ENCODE data around the gene RBBP4.
"Not testable (repeated sequence)": the region's sequence is repeated elsewhere in the genome, so short reads cannot be mapped to it uniquely, and the experiment has no call there.

The RBBP4 gene

DNA sequence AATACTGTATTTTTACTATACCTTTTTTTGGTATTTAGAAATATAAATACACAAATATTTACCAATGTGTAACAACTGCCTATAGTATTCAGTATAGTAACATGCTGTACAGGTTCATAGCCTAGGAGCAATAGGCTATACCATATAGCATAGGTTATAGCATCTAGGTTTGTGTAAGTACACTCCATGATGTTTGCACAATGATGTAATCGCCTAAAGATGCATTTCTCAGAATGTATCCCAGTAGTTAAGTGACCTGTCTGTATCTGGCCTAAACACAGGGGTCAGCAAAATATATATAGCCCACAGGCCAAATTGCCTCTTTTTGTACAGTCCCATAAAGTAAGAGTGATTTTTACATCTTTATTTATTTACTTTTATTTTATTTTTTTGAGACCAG is 24.8 kb upstream of the RBBP4 start:
- TF ChIP-seq CTCF (IDR thresholded peaks at IDR 0.05; ENCODE audit: borderline replicate concordance, insufficient read depth, low read depth, low read length), result no peak
- H3K4me3 ChIP-seq (ENCODE audit: low read depth, low read length), result no peak overlapping the region

DNA sequence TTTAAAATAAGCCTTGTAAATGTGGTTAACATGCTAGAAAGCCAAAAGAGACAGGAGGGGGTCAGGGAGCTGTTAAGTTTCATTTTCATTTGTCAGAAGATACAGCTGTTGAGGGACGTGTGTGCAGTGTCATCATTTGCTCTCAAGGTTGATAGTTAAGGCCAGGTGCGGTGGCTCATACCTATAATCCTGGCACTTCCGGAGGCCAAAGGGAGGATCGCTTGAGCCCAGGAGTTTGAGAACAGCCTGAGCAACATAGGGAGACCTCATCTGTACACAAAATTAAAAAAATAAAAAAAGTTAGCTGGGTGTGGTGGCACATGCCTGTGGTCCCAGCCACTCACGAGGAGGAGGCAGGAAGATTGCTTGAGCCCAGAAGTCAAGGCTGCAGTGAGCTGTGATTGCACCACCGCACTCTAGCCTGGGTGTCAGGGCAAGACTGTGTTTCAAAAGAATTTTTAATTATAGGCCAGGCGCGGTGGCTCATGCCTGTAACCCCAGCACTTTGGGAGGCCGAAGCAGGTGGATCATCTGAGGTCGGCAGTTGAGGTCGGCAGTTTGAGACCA is 23.3 kb upstream of the RBBP4 start:
- TF ChIP-seq CTCF (IDR thresholded peaks at IDR 0.05; ENCODE audit: borderline replicate concordance, insufficient read depth, low read depth, low read length), result no peak
- H3K4me3 ChIP-seq (ENCODE audit: low read depth, low read length), result no peak overlapping the region

- H3K4me3 ChIP-seq (ENCODE audit: low read depth, low read length), result not testable (repeated sequence)
Measured at GRCh38 chr1:32630173-32630572, 20.8 kb upstream of the RBBP4 start.

- H3K4me3 ChIP-seq (ENCODE audit: low read depth, low read length), result no peak overlapping the region
- TF ChIP-seq CTCF (IDR thresholded peaks at IDR 0.05; ENCODE audit: borderline replicate concordance, insufficient read depth, low read depth, low read length), result no peak
Measured at GRCh38 chr1:32632829-32633228, 18.2 kb upstream of the RBBP4 start.

- no peak for TF ChIP-seq CTCF (IDR thresholded peaks at IDR 0.05; ENCODE audit: borderline replicate concordance, insufficient read depth, low read depth, low read length)
- no peak overlapping the region for H3K4me3 ChIP-seq (ENCODE audit: low read depth, low read length)
Measured at GRCh38 chr1:32635508-32636277, 15.3 kb upstream of the RBBP4 start.

GRCh38 chr1:32636914-32637645 is 13.9 kb upstream of the RBBP4 start:
- H3K4me3 ChIP-seq (ENCODE audit: low read depth, low read length), result no peak overlapping the region
- no peak for TF ChIP-seq CTCF (IDR thresholded peaks at IDR 0.05; ENCODE audit: borderline replicate concordance, insufficient read depth, low read depth, low read length)

- H3K4me3 ChIP-seq (ENCODE audit: low read depth, low read length), result no peak overlapping the region
- TF ChIP-seq CTCF (IDR thresholded peaks at IDR 0.05; ENCODE audit: borderline replicate concordance, insufficient read depth, low read depth, low read length), result no peak
Measured at GRCh38 chr1:32639489-32640075, 11.4 kb upstream of the RBBP4 start.

- not testable (repeated sequence) for H3K4me3 ChIP-seq (ENCODE audit: low read depth, low read length)
Measured at GRCh38 chr1:32642292-32642827, 8.6 kb upstream of the RBBP4 start.
